Skeletal muscle tissue (tissue), 4 donors: ENCODE results near the gene KRTAP10-6. TPM values are rescaled to one million over a fixed set of nuclear protein-coding genes. Genes with fewer than 3 reads are reported as not detected.
"Not testable (repeated sequence)": the region's sequence is repeated elsewhere in the genome, so short reads cannot be mapped to it uniquely, and the experiment has no call there.

ENCODE experiments used
- H3K27ac ChIP-seq: one replicate; pipeline ENCODE4 v1.7.0; 2013; ENCODE audit warnings: mild to moderate bottlenecking, low read depth, low read length, inconsistent platforms
- H3K27me3 ChIP-seq, 3 donors: one replicate each; pipeline ENCODE4 v1.7.0; 2013; ENCODE audit warnings: low read length in 3 of 3; ENCODE audit not compliant: control insufficient read depth in 3 of 3, insufficient read depth in 3 of 3
- H3K36me3 ChIP-seq, 3 donors: one replicate each; pipeline ENCODE4 v1.7.0; 2013; ENCODE audit warnings: low read length in 3 of 3; ENCODE audit not compliant: control insufficient read depth in 3 of 3, insufficient read depth in 3 of 3
- H3K4me1 ChIP-seq, 3 donors: one replicate each; pipeline ENCODE4 v1.7.0; 2013; ENCODE audit warnings: low read length in 3 of 3, mild to moderate bottlenecking in 3 of 3; ENCODE audit not compliant: control insufficient read depth in 3 of 3, insufficient read depth in 3 of 3
- H3K4me3 ChIP-seq, 3 donors: one replicate each; pipeline ENCODE4 v1.7.0; 2013; ENCODE audit warnings: low read length in 3 of 3
- H3K9ac ChIP-seq, 3 donors: one replicate each; pipeline ENCODE4 v1.7.0; 2013; ENCODE audit warnings: low read length in 3 of 3, mild to moderate bottlenecking in 3 of 3, moderate library complexity in 2 of 3, low read depth in 1 of 3
- H3K9me3 ChIP-seq, 3 donors: one replicate each; pipeline ENCODE4 v1.7.0; 2013; ENCODE audit warnings: low read length in 3 of 3; ENCODE audit not compliant: control insufficient read depth in 3 of 3
- total RNA-seq: library from RNA; depleted of rRNA; stranded (reverse); fragments of >200 nt; gene quantifications from one replicate; pipeline ENCODE4 v1.2.3, GENCODE V29; 2014
- donor health status: Osteomylitis.

KRTAP10-6 gene
- total RNA-seq, 1 donor from 2014 or later, result not detected

DNA sequence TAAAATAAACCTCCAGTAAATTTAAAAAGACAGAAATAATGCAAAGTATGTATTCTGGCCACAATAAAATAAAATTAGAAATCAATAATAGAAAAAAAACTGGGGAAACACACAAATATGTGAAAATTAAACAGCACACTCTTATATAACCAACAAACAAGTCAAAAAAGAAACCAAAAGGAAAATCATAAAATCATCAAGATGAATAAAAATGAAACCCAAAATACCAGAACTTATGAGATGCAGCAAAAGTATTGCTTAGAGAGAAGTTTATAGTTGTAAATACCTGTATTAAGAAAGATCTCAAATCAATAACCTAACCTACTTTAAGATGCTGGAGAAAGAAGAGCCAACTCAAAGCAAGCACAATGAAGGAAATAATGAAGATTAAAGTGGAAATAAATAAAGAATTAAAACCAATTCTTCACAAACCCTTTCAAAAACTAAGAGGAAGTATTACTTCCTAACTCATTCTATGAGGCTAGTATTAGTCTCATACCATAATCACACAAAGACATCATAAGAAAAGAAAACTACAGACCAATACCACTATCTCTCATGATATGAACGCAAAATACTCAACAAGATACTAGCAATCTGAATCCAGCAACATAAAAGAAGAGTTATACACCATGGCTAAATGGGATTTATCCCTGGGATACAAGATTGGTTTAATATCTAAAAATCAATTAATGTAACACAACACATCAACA is 27.3 kb downstream of the KRTAP10-6 start:
- Histone ChIP-seq H3K27ac (no peak overlapping the region), H3K36me3 (no peaks in the 10 kb centered on the region)

GRCh38 chr21:44564099-44564498 is 28.2 kb downstream of the KRTAP10-6 start:
- Histone ChIP-seq H3K27ac (no peak overlapping the region), H3K9me3 (peaks cover 0 to 3% (median 2%) of the 10 kb centered on the region in 3 donors), H3K27me3 (peaks cover 4 to 19% (median 17%) of the 10 kb centered on the region in 3 donors), H3K4me3 (no peak overlapping the region), H3K36me3 (no peaks in the 10 kb centered on the region), H3K9ac (no peak overlapping the region), H3K4me1 (no peaks in the 10 kb centered on the region)

More for the DNA sequence above, 27.3 kb downstream of the KRTAP10-6 start:
- Histone ChIP-seq H3K27me3 (peaks cover 10 to 23% (median 22%) of the 10 kb centered on the region in 3 donors), H3K4me3 (no peak overlapping the region), H3K4me1 (no peaks in the 10 kb centered on the region), H3K9ac (no peak overlapping the region), H3K9me3 (peaks cover 0 to 2% (median 0%) of the 10 kb centered on the region in 3 donors)

DNA sequence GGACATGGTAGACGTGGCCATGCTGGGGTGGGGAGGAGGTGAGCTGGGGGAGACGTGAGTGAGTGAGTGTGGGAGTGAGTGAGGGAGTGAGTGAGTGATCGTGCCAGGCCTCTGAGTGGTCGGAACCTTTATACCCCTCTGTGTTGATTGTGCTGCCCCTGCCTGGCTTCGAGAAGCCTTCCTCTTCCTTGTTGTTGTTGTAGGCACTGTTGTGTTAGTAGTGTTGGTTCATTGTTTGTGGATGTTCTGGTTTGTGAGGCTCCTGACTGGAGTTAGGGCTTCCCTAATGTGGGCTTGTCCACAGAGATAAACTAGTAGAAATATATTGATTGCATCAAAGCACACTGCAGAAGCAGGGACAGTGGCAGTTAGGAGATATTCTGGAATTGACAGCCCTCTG is 33.6 kb downstream of the KRTAP10-6 start, which contains the start of gene KRTAP10-3:
Gene KRTAP10-3 (minus strand): TSS at position 101 of the 400 bp plus-strand sequence. CDS start 80 bp downstream, at position 21.
- H3K9ac ChIP-seq, result no peak within 1 kb of the TSS
- H3K4me1 ChIP-seq, result no peaks in the 10 kb centered on the region
- peaks cover 0 to 3% (median 3%) of the 10 kb centered on the region in 3 donors for H3K9me3 ChIP-seq
- H3K27ac ChIP-seq, result no peak within 1 kb of the TSS
- peaks cover 28 to 52% (median 36%) of the 10 kb centered on the region in 3 donors for H3K27me3 ChIP-seq
- H3K36me3 ChIP-seq, result no peaks in the 10 kb centered on the region
- no peak within 1 kb of the TSS for H3K4me3 ChIP-seq

GRCh38 chr21:44558329-44558675 is 34.0 kb downstream of the KRTAP10-6 start:
- not testable (repeated sequence) for H3K9me3 ChIP-seq, H3K4me1 ChIP-seq, H3K27ac ChIP-seq, H3K9ac ChIP-seq, H3K4me3 ChIP-seq, H3K36me3 ChIP-seq
- H3K27me3 ChIP-seq, result peaks cover 28 to 52% (median 36%) of the 10 kb centered on the region in 3 donors

DNA sequence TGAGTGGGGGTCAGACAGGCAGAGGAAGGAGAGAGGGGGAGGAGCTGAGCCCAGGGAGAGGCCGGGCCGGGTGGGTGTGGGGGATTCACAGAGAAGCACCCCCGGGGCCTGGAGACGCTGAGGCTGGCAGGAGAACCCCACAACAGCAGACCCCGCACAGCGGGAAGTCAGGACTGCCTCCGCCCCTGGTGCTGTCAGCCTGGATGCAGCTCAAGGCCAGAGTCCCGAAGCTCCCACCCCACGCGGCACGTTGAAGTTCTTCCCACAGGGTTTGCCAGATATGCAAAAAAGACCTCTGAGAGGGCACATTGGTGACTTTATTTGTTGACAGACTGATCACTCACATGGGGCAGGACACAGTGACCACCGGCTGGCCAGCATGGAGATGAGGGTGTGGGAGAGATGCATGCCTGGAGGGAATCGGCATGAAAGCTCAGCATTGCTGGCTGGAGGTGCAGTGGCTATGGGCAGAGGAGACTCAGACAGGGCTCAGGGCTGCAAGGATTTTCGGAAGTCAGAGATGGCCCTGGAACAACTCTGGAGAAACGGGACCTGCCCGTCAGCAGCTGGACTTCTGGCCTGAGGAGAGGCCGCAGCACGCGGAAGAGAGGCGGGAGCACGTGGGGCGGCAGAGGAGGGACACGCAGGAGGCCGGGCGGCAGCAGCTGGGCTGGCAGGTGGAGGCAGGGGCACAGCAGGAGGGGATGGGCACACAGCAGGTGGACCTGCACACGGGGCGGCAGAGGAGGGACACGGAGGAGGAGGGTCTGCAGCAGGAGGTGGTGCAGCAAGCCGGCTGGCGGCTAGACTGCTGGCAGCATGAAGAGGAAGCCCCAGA is 34.6 kb downstream of the KRTAP10-6 start:
- Histone ChIP-seq H3K4me1 (no peaks in the 10 kb centered on the region), H3K9ac (no peak overlapping the region), H3K4me3 (no peak overlapping the region), H3K36me3 (no peaks in the 10 kb centered on the region), H3K27ac (no peak overlapping the region), H3K27me3 (peaks cover 31 to 55% (median 39%) of the 10 kb centered on the region in 3 donors), H3K9me3 (peaks cover 0 to 3% (median 3%) of the 10 kb centered on the region in 3 donors)

DNA sequence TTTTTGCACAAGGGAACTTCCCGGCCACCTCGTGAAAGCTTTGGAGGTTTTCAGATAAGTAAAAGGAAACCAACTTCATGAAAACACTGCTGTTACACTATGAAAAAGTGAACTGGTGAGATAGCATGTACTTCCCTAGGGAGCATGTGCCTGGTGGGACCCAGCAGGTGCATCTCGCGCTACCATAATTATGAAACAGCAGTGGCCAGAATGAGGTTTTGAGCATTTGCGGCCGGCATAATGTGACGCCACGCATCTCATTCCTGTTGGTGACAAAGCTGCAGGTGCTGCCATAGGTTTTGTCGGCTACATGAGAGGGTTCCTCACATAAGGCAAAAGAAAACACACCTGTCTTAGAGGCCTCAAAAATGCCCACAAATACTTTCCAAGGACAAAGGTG is 35.4 kb downstream of the KRTAP10-6 start:
- H3K27me3 ChIP-seq, result peaks cover 40 to 63% (median 47%) of the 10 kb centered on the region in 3 donors
- H3K4me1 ChIP-seq, result no peaks in the 10 kb centered on the region
- H3K36me3 ChIP-seq, result no peaks in the 10 kb centered on the region
- no peak overlapping the region for H3K27ac ChIP-seq
- no peak overlapping the region for H3K9ac ChIP-seq
- H3K4me3 ChIP-seq, result no peak overlapping the region
- H3K9me3 ChIP-seq, result peaks cover 0 to 3% (median 3%) of the 10 kb centered on the region in 3 donors

DNA sequence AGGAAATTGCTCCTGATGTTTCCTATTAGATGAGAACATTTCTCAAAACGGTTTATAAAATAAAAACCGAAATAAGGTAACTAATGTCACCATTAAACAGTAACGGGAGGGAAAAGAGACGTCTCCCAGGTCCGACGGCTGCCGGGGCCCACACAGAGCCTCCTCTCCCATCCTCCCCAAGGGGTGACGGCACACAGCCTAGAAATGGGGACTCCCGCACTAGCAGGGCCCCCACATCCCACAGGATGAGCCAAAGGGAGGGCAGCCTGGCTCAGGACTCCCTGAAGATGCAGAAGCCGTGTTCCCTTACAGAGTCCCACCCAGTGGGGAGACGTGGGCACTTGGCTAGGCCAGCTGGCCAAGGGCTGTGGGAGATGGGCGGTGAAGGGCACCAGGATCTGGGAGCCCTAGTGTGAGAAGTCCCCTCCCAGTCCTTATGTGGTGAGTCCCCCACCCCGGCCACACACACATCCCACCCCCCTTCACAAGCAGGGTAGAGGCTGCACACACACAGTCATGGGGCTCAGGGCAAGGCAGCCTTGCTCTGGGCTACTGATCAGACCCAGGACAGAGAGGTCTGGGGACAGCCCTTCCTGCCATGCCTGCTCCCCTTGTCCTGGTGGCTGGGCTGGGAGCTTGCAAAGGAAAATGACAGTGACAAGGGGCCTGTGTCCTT is 37.0 kb downstream of the KRTAP10-6 start:
- Histone ChIP-seq H3K27ac (no peak overlapping the region), H3K9ac (no peak overlapping the region), H3K36me3 (no peaks in the 10 kb centered on the region), H3K4me3 (no peak overlapping the region), H3K27me3 (peaks cover 49 to 75% (median 58%) of the 10 kb centered on the region in 3 donors), H3K9me3 (peaks cover 0 to 3% (median 3%) of the 10 kb centered on the region in 3 donors), H3K4me1 (no peaks in the 10 kb centered on the region)

DNA sequence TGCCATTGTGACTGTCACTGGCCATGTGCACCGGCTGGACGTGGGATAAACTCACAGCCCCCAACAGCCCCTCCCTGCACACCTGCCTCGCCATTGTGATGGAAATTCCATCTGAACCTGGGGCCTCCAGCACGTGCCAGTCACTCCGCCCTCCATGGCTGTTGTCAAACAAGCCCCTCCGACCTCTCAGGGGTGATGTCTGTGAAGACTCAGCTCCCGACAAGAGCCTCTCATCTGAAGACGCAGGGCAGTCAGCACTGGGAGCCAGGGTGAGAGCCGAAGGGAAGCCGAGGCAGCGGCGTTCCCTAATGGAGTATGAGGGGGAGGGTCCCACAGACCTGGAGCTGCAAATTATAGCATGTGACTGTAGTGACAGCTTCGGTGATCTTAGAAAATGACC is 39.6 kb downstream of the KRTAP10-6 start:
- Histone ChIP-seq H3K4me3 (no peak overlapping the region), H3K36me3 (no peaks in the 10 kb centered on the region), H3K9me3 (peaks cover 0 to 3% (median 0%) of the 10 kb centered on the region in 3 donors), H3K27ac (no peak overlapping the region), H3K9ac (no peak overlapping the region), H3K27me3 (peaks cover 56 to 76% (median 63%) of the 10 kb centered on the region in 3 donors), H3K4me1 (no peaks in the 10 kb centered on the region)

DNA sequence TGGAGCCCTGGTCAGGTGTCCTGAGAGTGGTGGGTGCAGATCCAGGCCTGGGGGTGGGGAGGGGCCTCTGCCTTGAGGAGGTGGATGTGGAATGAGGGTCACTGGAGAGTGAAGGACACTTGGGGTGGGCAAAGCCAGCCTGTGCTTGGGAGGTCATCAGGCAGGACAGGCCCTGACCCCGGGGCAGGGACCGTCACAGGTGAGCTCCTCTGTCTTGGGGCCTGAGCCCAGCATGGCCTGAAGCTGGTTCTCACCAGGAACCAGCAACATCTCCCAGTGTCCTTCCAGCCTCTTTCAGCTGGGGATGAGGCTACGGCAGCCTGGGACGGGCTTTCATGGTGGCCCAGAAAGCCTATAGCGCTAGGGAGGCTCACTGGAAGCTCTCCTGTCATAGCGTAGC is 40.2 kb downstream of the KRTAP10-6 start:
- H3K4me1 ChIP-seq, result no peaks in the 10 kb centered on the region
- no peak overlapping the region for H3K27ac ChIP-seq
- H3K27me3 ChIP-seq, result peaks cover 53 to 77% (median 60%) of the 10 kb centered on the region in 3 donors
- no peak overlapping the region for H3K9ac ChIP-seq
- H3K9me3 ChIP-seq, result peaks cover 0 to 6% (median 0%) of the 10 kb centered on the region in 3 donors
- H3K4me3 ChIP-seq, result no peak overlapping the region
- H3K36me3 ChIP-seq, result no peaks in the 10 kb centered on the region
